Stimulated activated CD8-positive, alpha-beta memory T cell treated with anti-CD3 and anti-CD28 coated beads, Interleukin-4, amount 100 ng/mL, for 48 hours (primary cell): Measurements from ENCODE around the gene ZG16B.
A peak's percentile ranks its signal among the peaks of the same experiment; 100 is the strongest.

Experiments
- DNase-seq: peaks from one replicate; pipeline ENCODE4 v3.0.0-alpha.2; 2020

ZG16B gene

GRCh38 chr16:2829501-2830354, at the start of gene ZG16B:
TSS of gene ZG16B (plus strand) at chr16:2830303. CDS start at chr16:2830442, 139 bp downstream.
- no peak for DNase-seq

- DNase-seq: no peak
Observed at GRCh38 chr16:2782583-2783351, 47.3 kb upstream of the ZG16B start.

GRCh38 chr16:2783581-2784357, 46.3 kb upstream of the ZG16B start:
- no peak for DNase-seq

GRCh38 chr16:2784358-2785100, 45.6 kb upstream of the ZG16B start:
- DNase-seq: no peak

- DNase-seq: peak; percentile 64
Observed at GRCh38 chr16:2785101-2785991, 44.8 kb upstream of the ZG16B start.

- DNase-seq: no peak
Observed at GRCh38 chr16:2786061-2786825, 43.9 kb upstream of the ZG16B start.

GRCh38 chr16:2786826-2787151, 43.3 kb upstream of the ZG16B start:
- no peak for DNase-seq

GRCh38 chr16:2787406-2787805, 42.7 kb upstream of the ZG16B start, which contains the start of gene PRSS33:
TSS of gene PRSS33 (minus strand) at chr16:2787560. CDS start at chr16:2786547, 1,013 bp downstream.
- DNase-seq: no peak

GRCh38 chr16:2787961-2788360, 42.1 kb upstream of the ZG16B start:
- DNase-seq: no peak

- DNase-seq: no peak
Observed at GRCh38 chr16:2790631-2791030, 39.5 kb upstream of the ZG16B start.

- DNase-seq: no peak
Observed at GRCh38 chr16:2791174-2791573, 38.9 kb upstream of the ZG16B start.

GRCh38 chr16:2792940-2793339, 37.2 kb upstream of the ZG16B start:
- no peak for DNase-seq

- DNase-seq: no peak
Observed at GRCh38 chr16:2795395-2796143, 34.5 kb upstream of the ZG16B start.

GRCh38 chr16:2798723-2799204, 31.3 kb upstream of the ZG16B start:
- DNase-seq: no peak

GRCh38 chr16:2799205-2799858, 30.8 kb upstream of the ZG16B start:
- DNase-seq: no peak

GRCh38 chr16:2799859-2800226, 30.3 kb upstream of the ZG16B start:
- DNase-seq: no peak

GRCh38 chr16:2803545-2804195, 26.4 kb upstream of the ZG16B start:
- DNase-seq: no peak

GRCh38 chr16:2804728-2805127, 25.4 kb upstream of the ZG16B start:
- DNase-seq: no peak

GRCh38 chr16:2806286-2806685, 23.8 kb upstream of the ZG16B start:
- DNase-seq: no peak
